NCI-H82 treated with DMSO at 0.1 percent for 48 hours (cell line): ENCODE measurements around the gene CACNA2D4.
A peak's percentile ranks its signal among the peaks of the same experiment; 100 is the strongest.

Experiments used
- DNase-seq: peaks from one replicate; lab custom pipeline; 2025; ENCODE audit not compliant: unreplicated experiment; lab: John Stamatoyannopoulos, UW

Gene CACNA2D4

DNA sequence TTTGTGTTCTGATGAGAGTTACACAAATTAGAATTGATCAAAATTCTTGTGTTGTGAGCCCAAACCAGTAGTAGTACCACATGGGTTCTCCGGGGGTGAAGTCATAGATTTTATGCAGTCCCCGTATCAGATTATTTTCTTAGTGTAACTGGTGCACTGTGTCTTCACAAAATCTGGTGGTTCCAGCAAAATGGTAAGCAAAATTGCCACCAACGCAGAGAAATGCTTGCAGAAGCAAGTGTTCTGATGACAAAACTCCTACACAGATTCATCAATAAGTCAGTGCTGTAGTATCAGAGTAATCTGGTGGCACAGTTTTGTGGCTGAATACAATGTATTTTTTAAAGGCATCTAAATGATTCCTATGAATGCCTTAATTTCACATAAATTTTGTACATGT, 1.3 kb upstream of the CACNA2D4 start:
- DNase-seq = no peak

- DNase-seq = peak; percentile 60
Observed at GRCh38 chr12:1919284-1919683, 832 bp upstream of the CACNA2D4 start.

DNA sequence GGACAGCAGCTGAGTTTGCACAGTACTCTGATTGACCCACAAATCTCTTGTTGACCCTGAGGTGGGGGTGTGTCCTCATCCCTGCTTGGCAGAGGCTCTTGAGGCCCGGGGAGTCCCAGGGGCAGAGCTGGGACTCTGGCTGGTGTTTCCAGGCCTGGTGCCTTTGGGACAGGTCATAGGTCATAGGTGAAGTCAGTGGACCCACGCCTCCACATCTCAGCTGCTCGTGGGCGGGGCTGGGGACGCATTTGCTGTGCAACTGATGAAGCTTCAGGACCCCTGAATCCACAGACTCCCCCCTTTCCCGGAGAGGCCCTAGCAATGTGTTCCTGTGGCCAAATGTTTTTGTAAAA, 408 bp upstream of the CACNA2D4 start:
- DNase-seq = no peak

- DNase-seq = no peak
Observed at GRCh38 chr12:1917172-1918070, 1.0 kb downstream of the CACNA2D4 start.

- peak; percentile 10 for DNase-seq
Observed at GRCh38 chr12:1916371-1917171, 1.9 kb downstream of the CACNA2D4 start.

DNA sequence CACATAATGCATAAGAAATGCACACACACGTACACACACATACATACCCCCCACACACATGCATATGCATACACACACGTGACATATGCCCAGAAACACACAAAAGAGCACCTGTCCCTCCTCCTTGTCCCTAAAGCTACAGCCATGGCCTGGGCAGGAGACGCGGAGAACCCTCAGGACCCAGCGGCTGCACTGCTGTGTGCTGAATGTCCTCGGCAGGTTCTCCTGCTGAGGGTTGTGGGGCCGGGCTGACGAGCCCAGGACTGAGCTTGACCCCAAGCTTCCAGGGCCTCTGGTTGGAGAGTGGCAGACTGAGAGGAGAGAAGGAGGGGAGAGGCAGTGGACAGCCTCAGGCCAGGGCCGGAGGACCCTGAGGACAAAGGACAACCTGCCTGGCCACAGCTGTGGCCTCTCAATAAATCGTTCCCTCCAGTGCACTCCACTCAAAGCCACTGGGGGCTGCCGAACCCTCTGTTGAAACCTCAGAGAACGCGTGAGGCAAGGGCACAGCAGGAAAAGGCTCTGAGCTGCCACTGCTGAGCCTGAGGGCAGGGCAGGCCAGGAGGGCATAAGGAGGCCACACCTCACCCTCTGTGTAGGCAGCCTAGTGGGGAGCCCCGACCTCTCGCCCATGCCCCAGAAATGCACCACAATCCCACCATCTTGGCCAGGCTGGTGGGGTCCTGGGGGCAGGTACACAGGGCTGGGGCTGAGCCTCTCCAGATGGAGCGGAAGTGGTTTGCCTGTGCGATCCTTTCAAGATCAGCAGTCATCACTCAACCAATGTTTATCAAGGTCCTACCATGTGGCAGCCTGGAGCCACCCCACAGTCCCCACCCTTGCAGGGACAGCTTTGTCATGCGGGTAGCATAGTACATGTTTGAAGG, 3.1 kb downstream of the CACNA2D4 start:
- no peak for DNase-seq

- DNase-seq = no peak
Observed at GRCh38 chr12:1914114-1914911, 4.1 kb downstream of the CACNA2D4 start.

DNA sequence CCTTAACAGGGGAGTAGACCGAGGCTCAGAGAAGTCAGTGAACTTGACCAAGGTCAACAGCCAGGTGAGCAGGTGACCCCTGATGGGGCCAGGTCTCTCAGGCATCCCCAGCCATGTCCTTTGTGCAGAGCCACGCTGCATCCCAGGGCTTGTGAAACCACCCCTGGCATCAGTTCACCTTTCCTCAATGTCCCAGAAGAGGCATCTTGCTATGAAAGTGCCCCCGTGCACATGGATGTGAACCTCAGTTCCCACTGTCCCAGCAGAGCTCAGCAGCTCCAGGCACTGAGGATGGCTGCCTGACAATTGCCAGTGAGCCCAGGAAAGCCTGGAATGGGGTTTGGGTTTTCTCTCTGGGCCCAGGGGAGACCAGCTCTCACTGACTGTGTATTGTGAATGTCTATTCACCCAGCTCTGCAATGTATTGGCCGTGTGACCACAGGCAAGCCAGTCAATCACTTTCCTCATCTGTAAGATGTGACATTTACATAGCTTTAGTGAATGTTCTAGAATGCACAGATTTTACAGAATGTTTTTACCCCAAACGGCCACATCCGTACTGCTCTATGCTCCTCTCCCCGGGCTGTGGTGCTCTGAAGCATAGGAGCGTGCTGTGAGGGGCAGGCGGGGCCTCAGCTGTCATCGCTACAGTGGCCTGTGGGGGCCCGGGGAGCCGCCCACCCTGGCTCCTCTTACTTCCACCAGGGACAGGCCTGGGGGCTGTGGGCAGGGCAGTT, 4.9 kb downstream of the CACNA2D4 start:
- DNase-seq = no peak

GRCh38 chr12:1912580-1913376, 5.7 kb downstream of the CACNA2D4 start:
- no peak for DNase-seq

DNA sequence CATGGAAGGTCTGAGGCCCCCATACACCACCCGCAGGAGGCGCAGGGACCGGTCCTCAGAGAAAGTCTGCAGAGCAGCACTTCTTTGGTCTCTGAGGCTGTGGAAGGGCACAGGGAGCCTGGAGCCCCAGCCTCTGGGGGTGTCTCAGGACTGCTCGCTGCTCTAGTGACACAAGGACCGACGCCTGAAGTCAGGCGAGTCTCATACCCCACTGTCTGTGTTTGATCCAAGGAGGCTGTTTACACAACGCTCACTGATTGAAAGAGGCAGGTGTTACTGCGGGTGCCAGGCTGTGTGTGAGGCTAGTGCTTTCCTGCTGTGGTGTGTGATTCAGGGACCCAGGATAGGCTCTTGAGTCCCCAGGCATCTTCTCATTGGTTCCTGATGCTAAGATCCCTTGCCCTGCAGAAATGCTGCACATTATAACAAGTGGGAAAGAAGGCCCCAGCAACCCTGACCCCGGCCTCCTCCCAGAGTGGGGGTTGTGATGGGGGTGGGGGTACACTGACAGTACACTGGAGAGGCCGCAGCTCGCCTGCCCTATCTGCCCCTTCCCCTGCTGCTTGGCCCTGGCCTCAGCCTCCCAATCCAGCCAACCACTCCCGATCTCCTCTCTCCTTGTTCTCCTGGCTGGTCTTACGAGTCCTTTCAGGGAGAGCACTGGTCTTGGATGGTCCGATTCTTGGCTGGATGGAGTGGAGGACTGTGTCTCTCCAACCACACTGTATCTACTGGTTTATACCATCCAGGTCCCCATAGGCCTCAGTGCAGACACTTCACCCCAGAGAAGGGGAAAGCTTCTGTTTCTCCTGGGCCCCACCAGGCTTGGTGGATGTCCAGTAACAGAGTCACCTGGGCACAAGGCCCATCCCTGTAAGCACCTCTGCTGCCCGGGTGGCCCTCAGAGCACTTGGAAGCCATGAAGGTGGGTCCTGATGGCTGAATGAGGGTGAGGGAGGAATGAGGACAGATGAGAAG, 6.6 kb downstream of the CACNA2D4 start:
- DNase-seq = no peak

DNA sequence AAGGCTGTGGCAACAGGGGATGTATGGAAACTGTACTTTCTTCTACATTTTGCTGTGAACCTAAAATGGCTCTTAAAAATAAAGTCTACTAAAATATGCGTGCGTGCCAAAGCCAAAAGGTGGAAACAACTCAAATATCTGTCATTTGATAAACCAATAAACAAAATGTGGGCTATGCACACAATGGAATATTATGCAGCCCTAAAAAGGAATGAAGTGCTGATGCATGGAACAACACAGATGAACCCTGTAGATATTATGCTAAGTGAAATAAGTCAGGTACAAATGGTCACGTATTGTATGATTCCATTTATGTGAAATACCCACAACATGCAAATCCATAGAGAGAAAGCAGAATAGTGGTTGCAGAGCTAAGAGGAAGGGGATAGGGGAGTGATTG, 8.0 kb downstream of the CACNA2D4 start:
- DNase-seq = no peak

GRCh38 chr12:1908758-1909157, 9.7 kb downstream of the CACNA2D4 start:
- DNase-seq = no peak

GRCh38 chr12:1907652-1908611, 10.5 kb downstream of the CACNA2D4 start:
- DNase-seq = no peak

- no peak for DNase-seq
Observed at GRCh38 chr12:1906579-1906978, 11.9 kb downstream of the CACNA2D4 start.

DNA sequence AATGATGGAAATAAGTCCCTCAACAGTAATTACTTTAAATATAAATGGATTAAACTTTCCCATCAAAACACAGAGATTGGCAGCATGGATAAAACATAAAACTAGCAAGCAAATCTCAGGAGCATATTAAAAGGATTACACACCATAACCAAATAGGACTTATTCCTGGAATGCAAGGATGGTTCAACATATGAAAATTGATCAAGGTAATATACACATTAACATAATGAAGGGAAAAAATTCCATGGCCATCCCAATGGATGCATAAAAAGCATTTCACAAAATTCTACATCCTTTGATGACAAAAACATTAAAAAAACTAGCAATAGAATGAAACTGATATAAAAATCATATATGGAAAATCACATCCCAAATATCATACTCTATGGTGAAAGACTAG, 13.6 kb downstream of the CACNA2D4 start:
- DNase-seq = no peak

GRCh38 chr12:1896964-1897363, 21.5 kb downstream of the CACNA2D4 start:
- no peak for DNase-seq

GRCh38 chr12:1890810-1891209, 27.6 kb downstream of the CACNA2D4 start:
- no peak for DNase-seq
